Measurements from ENCODE around the gene IFNL1. TPM values are rescaled to one million over a fixed set of nuclear protein-coding genes. Genes with fewer than 3 reads are reported as not detected.

The IFNL1 gene
- total RNA-seq, 2 experiments from 2014 or later = not detected

DNA sequence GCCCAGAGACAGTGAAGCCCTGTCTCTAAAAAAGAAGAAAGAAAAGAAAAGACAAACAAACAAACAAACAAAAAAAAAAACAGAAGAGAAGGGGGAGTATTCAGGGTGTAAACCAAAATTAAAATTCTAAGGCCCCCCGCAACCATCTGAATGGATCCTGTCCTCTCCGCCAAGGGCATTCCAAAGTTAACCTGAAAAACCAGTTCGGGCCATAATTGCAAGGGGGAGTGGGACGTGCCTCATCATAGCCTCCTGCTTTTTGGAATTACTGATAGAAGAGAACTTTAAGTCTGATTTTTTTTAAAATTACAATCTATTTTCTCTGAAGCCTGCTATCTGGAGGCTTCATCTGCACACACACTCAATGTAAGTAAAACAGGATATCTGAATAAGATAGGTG lies 33.7 kb upstream of the IFNL1 start:
- no TSS peak for BruUV-seq (replicated peaks)
- Histone ChIP-seq H3K27ac (ENCODE audit: low read depth, low read length, poor library complexity, severe bottlenecking) (no peak overlapping the region), H3K9me2 (ENCODE audit: insufficient read depth, low read length) (no peaks in the 10 kb centered on the region), H2AFZ (ENCODE audit: low read length) (no peak overlapping the region), H4K20me1 (ENCODE audit: insufficient read depth, low read length) (no peaks in the 10 kb centered on the region), H3K36me3 (ENCODE audit: insufficient read depth, low read length) (no peaks in the 10 kb centered on the region), H3K4me3 (ENCODE audit: low read depth, low read length, poor library complexity, severe bottlenecking) (no peak overlapping the region), H3K4me1 (ENCODE audit: insufficient read depth, low read length, poor library complexity, severe bottlenecking) (no peaks in the 10 kb centered on the region), H3K79me2 (ENCODE audit: insufficient read depth, low read depth, low read length) (no peaks in the 10 kb centered on the region), H3K4me2 (ENCODE audit: low read length) (no peak overlapping the region), H3K9me3 (ENCODE audit: low read length) (no peaks in the 10 kb centered on the region)
- DNase-seq (ENCODE audit: low spot score) = no peak
- no peak for TF ChIP-seq EZH2phosphoT487 (IDR thresholded peaks at IDR 0.05; ENCODE audit: borderline replicate concordance, low read depth, low read length)
- TF ChIP-seq, protein P1, sequence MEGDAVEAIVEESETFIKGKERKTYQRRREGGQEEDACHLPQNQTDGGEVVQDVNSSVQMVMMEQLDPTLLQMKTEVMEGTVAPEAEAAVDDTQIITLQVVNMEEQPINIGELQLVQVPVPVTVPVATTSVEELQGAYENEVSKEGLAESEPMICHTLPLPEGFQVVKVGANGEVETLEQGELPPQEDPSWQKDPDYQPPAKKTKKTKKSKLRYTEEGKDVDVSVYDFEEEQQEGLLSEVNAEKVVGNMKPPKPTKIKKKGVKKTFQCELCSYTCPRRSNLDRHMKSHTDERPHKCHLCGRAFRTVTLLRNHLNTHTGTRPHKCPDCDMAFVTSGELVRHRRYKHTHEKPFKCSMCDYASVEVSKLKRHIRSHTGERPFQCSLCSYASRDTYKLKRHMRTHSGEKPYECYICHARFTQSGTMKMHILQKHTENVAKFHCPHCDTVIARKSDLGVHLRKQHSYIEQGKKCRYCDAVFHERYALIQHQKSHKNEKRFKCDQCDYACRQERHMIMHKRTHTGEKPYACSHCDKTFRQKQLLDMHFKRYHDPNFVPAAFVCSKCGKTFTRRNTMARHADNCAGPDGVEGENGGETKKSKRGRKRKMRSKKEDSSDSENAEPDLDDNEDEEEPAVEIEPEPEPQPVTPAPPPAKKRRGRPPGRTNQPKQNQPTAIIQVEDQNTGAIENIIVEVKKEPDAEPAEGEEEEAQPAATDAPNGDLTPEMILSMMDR (conservative IDR thresholded peaks at IDR 0.05; ENCODE audit: low read length) = no peak
- intact Hi-C loops (cut with micrococcal nuclease; ENCODE audit: unreplicated experiment) = no loop called here
- ChIA-PET CTCF (ENCODE audit: unreplicated experiment) (no interaction called here), POLR2A (interaction anchor here (0.7 to 1.0 kb wide), 2 partner anchors 12 to 25 kb away, joined by 3 to 4 read pairs; no protein-coding TSS in a partner anchor)

DNA sequence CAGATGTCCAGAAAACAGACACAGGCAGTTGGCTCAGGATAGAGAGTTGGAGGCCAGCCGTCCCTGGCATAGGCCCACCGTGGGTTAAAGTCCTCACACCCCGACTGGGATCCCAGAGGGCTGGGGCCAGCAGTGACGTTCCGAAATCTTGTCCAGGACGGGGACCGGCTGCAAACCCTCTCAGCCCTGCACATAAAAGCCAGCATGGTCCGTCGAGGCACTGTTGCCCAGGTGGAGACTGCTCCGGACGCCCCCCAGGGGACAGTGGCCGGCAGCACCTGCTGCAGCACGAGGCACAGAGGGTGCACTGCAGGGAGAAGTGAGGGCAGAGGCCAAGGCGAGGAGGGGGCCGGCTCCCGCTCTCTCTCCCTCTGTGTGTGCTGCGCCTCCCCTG lies 32.3 kb upstream of the IFNL1 start:
- Histone ChIP-seq H3K4me3 (ENCODE audit: low read depth, low read length, poor library complexity, severe bottlenecking) (no peak overlapping the region), H3K9me3 (ENCODE audit: low read length) (no peaks in the 10 kb centered on the region), H3K36me3 (ENCODE audit: insufficient read depth, low read length) (no peaks in the 10 kb centered on the region), H3K27ac (ENCODE audit: low read depth, low read length, poor library complexity, severe bottlenecking) (no peak overlapping the region), H4K20me1 (ENCODE audit: insufficient read depth, low read length) (no peaks in the 10 kb centered on the region), H3K9me2 (ENCODE audit: insufficient read depth, low read length) (no peaks in the 10 kb centered on the region), H3K4me2 (ENCODE audit: low read length) (no peak overlapping the region), H3K79me2 (ENCODE audit: insufficient read depth, low read depth, low read length) (no peaks in the 10 kb centered on the region), H3K4me1 (ENCODE audit: insufficient read depth, low read length, poor library complexity, severe bottlenecking) (no peaks in the 10 kb centered on the region), H2AFZ (ENCODE audit: low read length) (no peak overlapping the region)
- intact Hi-C loops (cut with micrococcal nuclease; ENCODE audit: unreplicated experiment) = no loop called here
- no peak for DNase-seq (ENCODE audit: low spot score)
- TF ChIP-seq EZH2phosphoT487 (IDR thresholded peaks at IDR 0.05; ENCODE audit: borderline replicate concordance, low read depth, low read length) = no peak
- TF ChIP-seq, protein P1 (conservative IDR thresholded peaks at IDR 0.05; ENCODE audit: low read length) = no peak
- ChIA-PET POLR2A (no interaction called here), CTCF (ENCODE audit: unreplicated experiment) (no interaction called here)
- BruUV-seq (replicated peaks) = no TSS peak

- POLR2A ChIA-PET = interaction anchor here (0.6 kb wide), 1 partner anchor 230 kb away, joined by 3 read pairs; no protein-coding TSS in a partner anchor
- Histone ChIP-seq H2AFZ (ENCODE audit: low read length) (no peak overlapping the region), H3K4me1 (ENCODE audit: insufficient read depth, low read length, poor library complexity, severe bottlenecking) (no peaks in the 10 kb centered on the region), H3K27ac (ENCODE audit: low read depth, low read length, poor library complexity, severe bottlenecking) (no peak overlapping the region), H3K9me3 (ENCODE audit: low read length) (no peaks in the 10 kb centered on the region), H3K79me2 (ENCODE audit: insufficient read depth, low read depth, low read length) (no peaks in the 10 kb centered on the region), H4K20me1 (ENCODE audit: insufficient read depth, low read length) (no peaks in the 10 kb centered on the region), H3K9me2 (ENCODE audit: insufficient read depth, low read length) (no peaks in the 10 kb centered on the region), H3K4me2 (ENCODE audit: low read length) (no peak overlapping the region), H3K36me3 (ENCODE audit: insufficient read depth, low read length) (no peaks in the 10 kb centered on the region), H3K4me3 (ENCODE audit: low read depth, low read length, poor library complexity, severe bottlenecking) (no peak overlapping the region)
- CTCF ChIA-PET (ENCODE audit: unreplicated experiment) = no interaction called here
- BruUV-seq (replicated peaks) = no TSS peak
- intact Hi-C loops (cut with micrococcal nuclease; ENCODE audit: unreplicated experiment) = no loop called here
- TF ChIP-seq, protein P1 (conservative IDR thresholded peaks at IDR 0.05; ENCODE audit: low read length) = no peak
- TF ChIP-seq EZH2phosphoT487 (IDR thresholded peaks at IDR 0.05; ENCODE audit: borderline replicate concordance, low read depth, low read length) = no peak
- no peak for DNase-seq (ENCODE audit: low spot score)
Observed at GRCh38 chr19:39264306-39265290, 31.6 kb upstream of the IFNL1 start.
